GM12878 (cell line): ENCODE measurements around the gene GDPD1. TPM values are rescaled to one million over a fixed set of nuclear protein-coding genes. Genes with fewer than 3 reads are reported as not detected.
A peak's percentile ranks its signal among the peaks of the same experiment; 100 is the strongest.

ENCODE experiments used
- ATAC-seq: fragments of 200-7000 bp; cut with Tn5 transposase; 3 replicates; pipeline ENCODE4 v1.9.1; 2020; ENCODE audit warnings: mild to moderate bottlenecking, moderate library complexity
- BruUV-seq: library from RNA; stranded (reverse); fragments of 400-500 nt; replicated peaks from 2 replicates; lab custom pipeline; 2021; lab: Mats Ljungman, UMichigan
- CTCF ChIA-PET: fragments of 300-600 bp; sonication (Branson Sonifier 250); formaldehyde crosslinking; extraction: SDS; loops from one replicate; lab custom pipeline; 2021; ENCODE audit warnings: inconsistent platforms; lab: Yijun Ruan, JAX
- POLR2A ChIA-PET: fragments of 350-600 bp; formaldehyde crosslinking; extraction: SDS; loops from one replicate; lab custom pipeline; 2021; ENCODE audit warnings: inconsistent platforms; lab: Charles Lee
- RAD21 ChIA-PET: fragments of 300-600 bp; sonication (Branson Sonifier 250); formaldehyde crosslinking; loops from one replicate; lab custom pipeline; 2023; ENCODE audit warnings: antibody characterized with exemption; ENCODE audit not compliant: unreplicated experiment; lab: Charles Lee
- SMC1A ChIA-PET: fragments of 300-600 bp; sonication (Branson Sonifier 250); formaldehyde crosslinking; loops from one replicate; lab custom pipeline; 2023; ENCODE audit not compliant: unreplicated experiment, uncharacterized antibody; lab: Charles Lee
- DNase-seq: peaks from one replicate; pipeline ENCODE4 v3.0.0-alpha.2; 2011; ENCODE audit warnings: low read depth, low spot score
- FAIRE-seq: peaks from 3 replicates; lab custom pipeline; 2011; peaks lifted over from hg19 to GRCh38; lab: Jason Lieb, UNC
- H2AFZ ChIP-seq: 2 replicates; pipeline ENCODE4 v1.6.0; 2011; ENCODE audit warnings: low read depth, low read length, control low read depth; ENCODE audit not compliant: control insufficient read depth
- H3K27ac ChIP-seq: 2 replicates; pipeline ENCODE4 v1.5.1; 2011; ENCODE audit warnings: control low read depth; ENCODE audit not compliant: control insufficient read depth, insufficient read depth
- H3K27me3 ChIP-seq, 2 experiments: replicated peaks in 1 of 2; 2 replicates each; pipeline versions ENCODE4 v1.6.0 to v1.6.1; 2011; ENCODE audit warnings: low read length in 1 of 2; ENCODE audit not compliant: control insufficient read depth in 2 of 2, insufficient read depth in 2 of 2
- H3K36me3 ChIP-seq, 2 experiments: 2 replicates each; pipeline ENCODE4 v1.5.1; 2011; ENCODE audit warnings: low read length in 1 of 2; ENCODE audit not compliant: control insufficient read depth in 2 of 2, insufficient read depth in 2 of 2
- H3K4me1 ChIP-seq: 2 replicates; pipeline ENCODE4 v1.6.1; 2011; ENCODE audit warnings: mild to moderate bottlenecking, low read length, moderate library complexity, mixed read lengths; ENCODE audit not compliant: control insufficient read depth, insufficient read depth
- H3K4me2 ChIP-seq: 2 replicates; pipeline ENCODE4 v1.6.0; 2011; ENCODE audit warnings: control low read depth; ENCODE audit not compliant: control insufficient read depth, insufficient read depth
- H3K4me3 ChIP-seq: fragments of 200-600 bp; sonication (generic); 2 replicates; pipeline ENCODE4 v1.5.1; 2016
- H3K79me2 ChIP-seq: 2 replicates; pipeline ENCODE4 v1.6.0; 2011; ENCODE audit warnings: low read length; ENCODE audit not compliant: control insufficient read depth, insufficient read depth
- H3K9ac ChIP-seq: 2 replicates; pipeline ENCODE4 v1.8.0; 2011; ENCODE audit warnings: low read length, control low read depth, mixed read lengths; ENCODE audit not compliant: control insufficient read depth, insufficient read depth
- H3K9me3 ChIP-seq: replicated peaks from 3 replicates; pipeline ENCODE4 v1.5.1; 2011; ENCODE audit warnings: mild to moderate bottlenecking, low read length; ENCODE audit not compliant: control insufficient read depth, insufficient read depth
- H4K20me1 ChIP-seq: 2 replicates; pipeline ENCODE4 v1.6.0; 2011; ENCODE audit not compliant: control insufficient read depth, insufficient read depth
- ATF7 ChIP-seq: fragments of 450-650 bp; IDR thresholded peaks from 2 replicates; pipeline ENCODE4 v1.6.1; 2016; ENCODE audit warnings: low read depth, mild to moderate bottlenecking
- DPF2 ChIP-seq: fragments of 450-650 bp; IDR thresholded peaks from 2 replicates; pipeline ENCODE4 v1.6.1; 2017; ENCODE audit warnings: mild to moderate bottlenecking
- JUNB ChIP-seq: IDR thresholded peaks from 2 replicates; pipeline ENCODE4 v1.6.1; 2016; ENCODE audit warnings: antibody characterized with exemption, mild to moderate bottlenecking
- KLF5 ChIP-seq: fragments of 450-650 bp; IDR thresholded peaks from 2 replicates; pipeline ENCODE4 v1.6.1; 2014; ENCODE audit warnings: mild to moderate bottlenecking; ENCODE audit not compliant: partially characterized antibody
- NBN ChIP-seq: fragments of 450-650 bp; IDR thresholded peaks from 2 replicates; pipeline ENCODE4 v1.6.1; 2016
- NKRF ChIP-seq: fragments of 450-650 bp; conservative IDR thresholded peaks from 2 replicates; pipeline ENCODE4 v1.6.1; 2017; ENCODE audit warnings: mild to moderate bottlenecking, moderate library complexity
- WGBS: methylation state at CpG from one replicate; pipeline ENCODE4 v1.1.6; 2016; ENCODE audit warnings: low lambda C conversion rate; ENCODE audit not compliant: insufficient replicate concordance, insufficient coverage; ENCODE audit errors: missing lambda C conversion rate; 5-methylcytosine and 5-hydroxymethylcytosine counted together
- in situ Hi-C: fragments of 300-500 bp; cut with MboI; formaldehyde crosslinking; loops from 9 replicates; pipeline ENCODE4 v1.14.3; 2018; ENCODE audit warnings: mixed read lengths
- intact Hi-C: fragments of 100-400 bp; cut with micrococcal nuclease; formaldehyde crosslinking; loops from one replicate; pipeline ENCODE4 v1.14.2; 2022; ENCODE audit not compliant: unreplicated experiment
- polyA plus RNA-seq, 11 experiments: library from polyadenylated mRNA; depleted of rRNA in 4 of 11; unstranded in 6 of 11; stranded (reverse) in 5 of 11; fragments of >200 nt; fragmentation: Nextera tagmentation in 4 of 11; fragmentation: Illumina TruSeq in 1 of 11; extraction: Ambion mirVana in 4 of 11; extraction: Trizol in 1 of 11; gene quantifications; 1 replicate in 1 of 11; 2 replicates in 10 of 11; pipeline versions ENCODE4 v1.2.1 to v1.2.3, GENCODE V29; 2011 to 2016; ENCODE audit warnings: inconsistent platforms in 2 of 11, missing spikeins in 2 of 11, low read depth in 1 of 11
- total RNA-seq, 4 experiments: library from RNA; depleted of rRNA in 3 of 4; stranded (reverse); fragments of >200 nt in 3 of 4; fragmentation: Illumina TruSeq in 1 of 4; extraction: Trizol in 1 of 4; gene quantifications; 2 replicates each; pipeline versions ENCODE4 v1.2.1 to v1.2.3, GENCODE V29; 2013 to 2021

GDPD1 gene
- total and polyA plus RNA-seq, 10 of the 15 experiments (the other 5 are each of a cell fraction or from before 2014, with no cell fraction given), result 0.18 to 1.6 (median 0.69) TPM

DNA sequence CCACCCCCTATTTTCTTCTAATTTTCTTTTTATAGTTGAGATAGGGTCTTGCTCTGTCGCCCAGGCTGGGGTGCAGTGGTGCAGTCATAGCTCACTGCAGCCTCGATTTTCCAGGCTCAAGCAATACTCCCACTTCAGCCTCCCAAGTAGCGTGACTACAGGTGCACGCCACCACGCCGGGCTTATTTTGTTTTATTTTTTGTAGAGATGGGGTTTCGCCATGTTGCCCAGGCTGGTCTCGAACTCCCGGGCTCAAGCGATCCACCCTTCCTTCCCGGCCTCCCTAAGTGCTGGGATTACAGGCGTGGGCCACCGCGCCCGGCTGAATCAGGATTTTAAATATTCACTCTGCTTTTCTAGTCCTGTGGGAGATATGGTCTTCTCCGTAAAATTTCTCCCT lies 941 bp upstream of the GDPD1 start:
- ChIA-PET POLR2A (interaction anchor here (1.5 kb wide), 1 partner anchor 9 kb away, joined by 16 read pairs; the partner anchor contains the start of gene SMG8), RAD21 (interaction anchor here (0.9 kb wide), 1 partner anchor 110 kb away, joined by 3 read pairs; no protein-coding TSS in a partner anchor), CTCF (interaction anchor here (0.9 to 2.9 kb wide), 6 partner anchors 9 to 414 kb away, joined by 3 to 32 read pairs (median 16); partner anchors contain the start of gene SMG8), SMC1A (interaction anchor here (1.3 to 2.2 kb wide), 3 partner anchors 9 to 222 kb away, joined by 5 to 12 read pairs (median 6); no protein-coding TSS in a partner anchor)
- peak overlapping the region; percentile 99; the same call in 1 of the 2 replicates for H2AFZ ChIP-seq
- no peaks in the 10 kb centered on the region for H3K9me3 ChIP-seq
- no peaks in the 10 kb centered on the region for H3K79me2 ChIP-seq
- intact Hi-C loops (no loop called here), in situ Hi-C loops (no loop called here)
- H3K4me2 ChIP-seq, result no peak overlapping the region
- BruUV-seq, result no TSS peak
- FAIRE-seq, result no peak
- no peak for DNase-seq
- 84% methylated on average over 13 of the region's 16 CpGs for WGBS
- no peaks in the 10 kb centered on the region for H3K36me3 ChIP-seq
- no peak for TF ChIP-seq ATF7
- no peak for TF ChIP-seq NKRF
- no peak for TF ChIP-seq JUNB
- TF ChIP-seq KLF5, result no peak
- no peak for TF ChIP-seq NBN
- no peak for TF ChIP-seq DPF2
- H3K27ac ChIP-seq, result no peak overlapping the region
- H3K27me3 ChIP-seq, result no peaks in the 10 kb centered on the region
- no peak for ATAC-seq
- no peaks in the 10 kb centered on the region for H3K4me1 ChIP-seq
- H3K9ac ChIP-seq, result no peak overlapping the region
- no peak overlapping the region for H3K4me3 ChIP-seq
- H4K20me1 ChIP-seq, result no peaks in the 10 kb centered on the region
